Calu3 (cell line): Measurements from ENCODE around the gene SMIM33. TPM values are rescaled to one million over a fixed set of nuclear protein-coding genes. Genes with fewer than 3 reads are reported as not detected.
A peak's percentile ranks its signal among the peaks of the same experiment; 100 is the strongest.
"Not testable (repeated sequence)": the region's sequence is repeated elsewhere in the genome, so short reads cannot be mapped to it uniquely, and the experiment has no call there.

Source experiments
- BruUV-seq: library from RNA; stranded (reverse); fragments of 400-500 nt; replicated peaks from 2 replicates; lab custom pipeline; 2021; lab: Mats Ljungman, UMichigan
- CTCF ChIA-PET: fragments of 300-600 bp; sonication (Branson Sonifier 250); formaldehyde crosslinking; loops from one replicate; lab custom pipeline; 2022; ENCODE audit warnings: antibody characterized with exemption; lab: Charles Lee
- DNase-seq: peaks from one replicate; pipeline ENCODE4 v3.0.0; 2022
- H3K27ac Mint-ChIP-seq: one replicate; pipeline ENCODE4 v1.8.0; 2022; ENCODE audit warnings: mixed read lengths; ENCODE audit not compliant: unreplicated experiment
- H3K27me3 Mint-ChIP-seq: one replicate; pipeline ENCODE4 v1.8.0; 2022; ENCODE audit warnings: mixed read lengths; ENCODE audit not compliant: unreplicated experiment
- H3K36me3 Mint-ChIP-seq: one replicate; pipeline ENCODE4 v1.8.0; 2022; ENCODE audit warnings: mild to moderate bottlenecking, moderate library complexity, mixed read lengths; ENCODE audit not compliant: insufficient read depth, unreplicated experiment
- H3K4me1 Mint-ChIP-seq: one replicate; pipeline ENCODE4 v1.8.0; 2022; ENCODE audit warnings: mild to moderate bottlenecking, low read depth, mixed read lengths; ENCODE audit not compliant: unreplicated experiment
- H3K4me3 Mint-ChIP-seq: one replicate; pipeline ENCODE4 v1.8.0; 2022; ENCODE audit warnings: mild to moderate bottlenecking, low read depth, moderate library complexity, mixed read lengths; ENCODE audit not compliant: unreplicated experiment
- H3K9me3 Mint-ChIP-seq: one replicate; pipeline ENCODE4 v1.8.0; 2022; ENCODE audit warnings: low read depth, mixed read lengths; ENCODE audit not compliant: unreplicated experiment
- intact Hi-C: fragments of 100-400 bp; cut with micrococcal nuclease; formaldehyde crosslinking; loops from one replicate; pipeline ENCODE4 v1.10.0; 2022; ENCODE audit not compliant: unreplicated experiment
- total RNA-seq: library from RNA; stranded (reverse); gene quantifications from 2 replicates; pipeline ENCODE4 v1.2.3, GENCODE V29; 2022
- TF ChIP-seq, protein P1 (sequence below): fragments of 200-600 bp; IDR thresholded peaks from one replicate; pipeline ENCODE4 v1.8.0; 2022; ENCODE audit warnings: antibody characterized with exemption; ENCODE audit not compliant: unreplicated experiment

SMIM33 gene
- total RNA-seq, 1 experiment from 2014 or later = not detected

DNA sequence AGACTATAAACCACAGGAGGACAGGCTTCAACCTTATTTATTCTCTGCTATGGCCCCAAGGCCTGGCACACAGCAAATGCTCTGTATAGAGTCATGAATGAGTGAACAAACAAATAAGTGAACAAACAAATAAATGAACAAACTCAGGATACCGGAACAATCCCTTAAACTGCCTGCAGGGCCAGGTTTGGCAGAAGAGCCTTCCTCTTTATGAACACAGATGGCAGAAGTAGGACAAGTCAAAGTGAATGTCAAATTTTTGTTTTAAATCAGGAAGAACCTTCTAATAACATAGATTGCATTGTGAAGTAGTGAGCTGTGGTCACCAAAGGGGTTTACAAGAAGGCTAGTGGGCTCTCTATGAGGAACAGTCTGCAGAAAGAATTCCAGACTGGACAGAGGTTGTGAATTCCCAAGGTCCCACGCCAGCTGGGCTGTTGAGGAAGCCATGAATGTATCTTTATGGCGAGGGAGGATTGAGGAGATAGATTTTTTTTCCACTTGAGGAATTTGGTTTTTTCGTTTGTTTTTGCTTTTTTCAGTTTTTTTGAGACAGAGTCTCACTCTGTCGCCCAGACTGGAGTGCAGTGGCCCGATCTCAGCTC, 42.1 kb downstream of the SMIM33 start:
- peaks cover 12% of the 10 kb centered on the region for H3K4me1 Mint-ChIP-seq
- H3K27me3 Mint-ChIP-seq = no peaks in the 10 kb centered on the region
- peaks cover 9% of the 10 kb centered on the region for H3K36me3 Mint-ChIP-seq
- DNase-seq = no peak
- no peak overlapping the region for H3K27ac Mint-ChIP-seq
- BruUV-seq = no TSS peak
- CTCF ChIA-PET = interaction anchor here (0.8 to 4.7 kb wide), 9 partner anchors 17 to 219 kb away, joined by 3 to 69 read pairs (median 4); partner anchors contain the start of genes STING1 and UBE2D2
- no peak overlapping the region for H3K4me3 Mint-ChIP-seq
- intact Hi-C loops = loop anchor here (1.0 kb wide), 1 partner anchor 91 kb away; no protein-coding TSS in a partner anchor
- TF ChIP-seq, protein P1, sequence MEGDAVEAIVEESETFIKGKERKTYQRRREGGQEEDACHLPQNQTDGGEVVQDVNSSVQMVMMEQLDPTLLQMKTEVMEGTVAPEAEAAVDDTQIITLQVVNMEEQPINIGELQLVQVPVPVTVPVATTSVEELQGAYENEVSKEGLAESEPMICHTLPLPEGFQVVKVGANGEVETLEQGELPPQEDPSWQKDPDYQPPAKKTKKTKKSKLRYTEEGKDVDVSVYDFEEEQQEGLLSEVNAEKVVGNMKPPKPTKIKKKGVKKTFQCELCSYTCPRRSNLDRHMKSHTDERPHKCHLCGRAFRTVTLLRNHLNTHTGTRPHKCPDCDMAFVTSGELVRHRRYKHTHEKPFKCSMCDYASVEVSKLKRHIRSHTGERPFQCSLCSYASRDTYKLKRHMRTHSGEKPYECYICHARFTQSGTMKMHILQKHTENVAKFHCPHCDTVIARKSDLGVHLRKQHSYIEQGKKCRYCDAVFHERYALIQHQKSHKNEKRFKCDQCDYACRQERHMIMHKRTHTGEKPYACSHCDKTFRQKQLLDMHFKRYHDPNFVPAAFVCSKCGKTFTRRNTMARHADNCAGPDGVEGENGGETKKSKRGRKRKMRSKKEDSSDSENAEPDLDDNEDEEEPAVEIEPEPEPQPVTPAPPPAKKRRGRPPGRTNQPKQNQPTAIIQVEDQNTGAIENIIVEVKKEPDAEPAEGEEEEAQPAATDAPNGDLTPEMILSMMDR = no peak
- H3K9me3 Mint-ChIP-seq = no peaks in the 10 kb centered on the region

DNA sequence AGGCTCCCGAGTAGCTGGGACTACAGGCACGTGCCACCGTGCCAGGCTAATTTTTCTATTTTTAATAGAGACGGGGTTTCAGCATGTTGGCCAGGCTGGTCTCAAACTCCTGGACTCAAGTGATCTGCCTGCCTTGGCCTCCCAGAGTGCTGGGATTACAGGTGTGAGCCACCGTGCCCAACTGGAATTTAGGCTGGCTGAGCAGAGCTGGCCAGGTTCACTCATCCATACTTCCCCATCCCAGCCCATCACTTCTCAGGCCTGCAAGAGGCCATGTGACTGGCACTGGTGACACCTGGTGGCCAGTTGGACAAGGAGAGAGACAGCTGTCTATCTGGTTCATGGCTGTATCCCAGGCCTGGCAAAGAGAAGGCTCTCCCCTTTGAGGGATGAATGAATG, 42.6 kb downstream of the SMIM33 start:
- H3K9me3 Mint-ChIP-seq, H3K27ac Mint-ChIP-seq, BruUV-seq, H3K4me3 Mint-ChIP-seq, H3K27me3 Mint-ChIP-seq: not testable (repeated sequence)
- intact Hi-C loops = loop anchor here (1.0 kb wide), 1 partner anchor 91 kb away; no protein-coding TSS in a partner anchor
- H3K36me3 Mint-ChIP-seq = peaks cover 13% of the 10 kb centered on the region
- TF ChIP-seq, protein P1 = peak; percentile 93
- DNase-seq = peak; percentile 92
- H3K4me1 Mint-ChIP-seq = peaks cover 12% of the 10 kb centered on the region
- CTCF ChIA-PET = interaction anchor here (0.8 to 4.7 kb wide), 9 partner anchors 17 to 125 kb away, joined by 3 to 69 read pairs (median 4); partner anchors contain the start of genes SPATA24, STING1 and UBE2D2

DNA sequence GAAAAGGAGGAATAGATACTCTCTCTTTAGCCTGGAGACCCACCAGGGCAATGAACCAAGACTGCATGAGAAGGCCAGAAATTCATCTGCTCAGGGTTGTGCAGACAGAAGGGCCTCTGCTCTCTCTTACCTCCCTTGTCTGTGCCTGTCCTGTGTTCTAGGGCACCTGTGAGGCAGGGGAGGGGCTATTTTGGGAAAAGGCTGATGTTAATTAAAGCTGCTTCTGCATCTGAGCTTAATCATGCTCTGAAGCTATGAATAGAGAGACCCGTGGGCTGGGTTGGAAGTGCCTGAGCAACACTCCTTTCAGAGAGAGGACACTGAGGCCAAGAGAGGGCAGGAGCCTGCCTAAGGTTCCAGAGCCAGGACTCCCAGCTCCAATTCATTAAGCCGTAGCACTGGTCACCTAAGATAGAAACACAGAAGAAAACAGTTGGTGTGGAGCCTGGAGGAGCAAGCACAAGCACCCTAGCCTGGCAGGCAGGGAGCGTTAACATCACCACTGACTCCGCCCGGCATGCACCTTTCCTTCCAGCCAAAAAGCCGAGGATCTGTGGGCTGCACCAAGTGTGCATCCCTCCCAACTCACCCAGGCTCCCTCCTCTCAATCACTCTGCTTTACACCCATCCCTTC, 43.2 kb downstream of the SMIM33 start:
- peaks cover 17% of the 10 kb centered on the region for H3K4me1 Mint-ChIP-seq
- no peaks in the 10 kb centered on the region for H3K27me3 Mint-ChIP-seq
- H3K4me3 Mint-ChIP-seq = no peak overlapping the region
- no peaks in the 10 kb centered on the region for H3K9me3 Mint-ChIP-seq
- H3K36me3 Mint-ChIP-seq = peaks cover 17% of the 10 kb centered on the region
- DNase-seq = no peak
- intact Hi-C loops = loop anchor here (1.0 kb wide), 1 partner anchor 92 kb away; no protein-coding TSS in a partner anchor
- CTCF ChIA-PET = interaction anchor here (0.8 to 4.7 kb wide), 9 partner anchors 18 to 126 kb away, joined by 3 to 69 read pairs (median 4); partner anchors contain the start of genes SPATA24, STING1 and UBE2D2
- BruUV-seq = no TSS peak
- H3K27ac Mint-ChIP-seq = no peak overlapping the region
- TF ChIP-seq, protein P1 = no peak

DNA sequence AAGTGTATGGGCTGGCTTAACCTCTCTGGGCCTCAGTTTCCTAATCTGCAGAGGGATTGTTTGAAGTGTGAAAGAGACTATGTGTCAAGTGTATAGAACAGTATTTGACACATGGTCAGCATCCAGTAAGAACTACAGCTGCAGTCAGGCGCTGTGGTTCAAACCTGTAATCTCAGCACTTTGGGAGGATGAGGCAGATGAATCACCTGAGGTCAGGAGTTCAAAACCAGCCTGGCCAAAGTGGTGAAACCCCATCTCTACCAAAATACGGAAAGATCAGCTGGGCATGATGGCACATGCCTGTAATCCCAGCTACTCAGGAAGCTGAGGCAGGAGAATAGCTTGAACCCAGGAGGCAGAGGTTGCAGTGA, 43.7 kb downstream of the SMIM33 start:
- no peak overlapping the region for H3K4me3 Mint-ChIP-seq
- H3K27ac Mint-ChIP-seq = no peak overlapping the region
- no peaks in the 10 kb centered on the region for H3K27me3 Mint-ChIP-seq
- intact Hi-C loops = no loop called here
- H3K4me1 Mint-ChIP-seq = peaks cover 19% of the 10 kb centered on the region
- no TSS peak for BruUV-seq
- TF ChIP-seq, protein P1 = no peak
- no peaks in the 10 kb centered on the region for H3K9me3 Mint-ChIP-seq
- peaks cover 18% of the 10 kb centered on the region for H3K36me3 Mint-ChIP-seq
- no peak for DNase-seq
- CTCF ChIA-PET = interaction anchor here (0.6 to 4.7 kb wide), 3 partner anchors 17 to 92 kb away, joined by 4 to 69 read pairs (median 5); no protein-coding TSS in a partner anchor
